ENCODE data around the gene PLEKHM3.

Gene PLEKHM3

GRCh38 chr2:207847098-207847806, 178.1 kb downstream of the PLEKHM3 start:
- no peak for DNase-seq (ENCODE audit: insufficient read length, low spot score)
- TF ChIP-seq POU2F2 (IDR thresholded peaks at IDR 0.05; ENCODE audit: low read depth, low read length), result no peak
- no peak for TF ChIP-seq SPI1 (IDR thresholded peaks at IDR 0.05; ENCODE audit: low read depth, low read length)
- TF ChIP-seq POLR2A (IDR thresholded peaks at IDR 0.05; ENCODE audit: low read depth, low read length), result no peak
- no peak for FAIRE-seq

- TF ChIP-seq POLR2AphosphoS5 (IDR thresholded peaks at IDR 0.05; ENCODE audit: low read depth, low read length) (no peak), SPI1 (IDR thresholded peaks at IDR 0.05; ENCODE audit: low read depth, low read length) (no peak), POLR2A (IDR thresholded peaks at IDR 0.05; ENCODE audit: low read depth, low read length) (no peak), PAX5 (IDR thresholded peaks at IDR 0.05; ENCODE audit: insufficient read depth, low read length, severe bottlenecking) (no peak), TAF1 (IDR thresholded peaks at IDR 0.05; ENCODE audit: low read depth, low read length) (no peak), POU2F2 (IDR thresholded peaks at IDR 0.05; ENCODE audit: low read depth, low read length) (no peak)
- DNase-seq (ENCODE audit: insufficient read length, low spot score), result no peak
- no peak for FAIRE-seq
Observed at GRCh38 chr2:207845202-207845864, 180.0 kb downstream of the PLEKHM3 start.

- TF ChIP-seq PAX5 (IDR thresholded peaks at IDR 0.05; ENCODE audit: insufficient read depth, low read length, severe bottlenecking), result no peak
- no peak for TF ChIP-seq POLR2A (IDR thresholded peaks at IDR 0.05; ENCODE audit: low read depth, low read length)
- no peak for TF ChIP-seq TAF1 (IDR thresholded peaks at IDR 0.05; ENCODE audit: low read depth, low read length)
- no peak for TF ChIP-seq POU2F2 (IDR thresholded peaks at IDR 0.05; ENCODE audit: low read depth, low read length)
- TF ChIP-seq POLR2AphosphoS5 (IDR thresholded peaks at IDR 0.05; ENCODE audit: low read depth, low read length), result no peak
- no peak for TF ChIP-seq SPI1 (IDR thresholded peaks at IDR 0.05; ENCODE audit: low read depth, low read length)
- DNase-seq (ENCODE audit: insufficient read length, low spot score) (no peak), FAIRE-seq (no peak)
Observed at GRCh38 chr2:207844648-207845047, 180.7 kb downstream of the PLEKHM3 start.

GRCh38 chr2:207840101-207840500, 185.2 kb downstream of the PLEKHM3 start:
- DNase-seq (ENCODE audit: insufficient read length, low spot score), result no peak
- FAIRE-seq, result no peak
- TF ChIP-seq PAX5 (IDR thresholded peaks at IDR 0.05; ENCODE audit: insufficient read depth, low read length, severe bottlenecking) (no peak), POLR2A (IDR thresholded peaks at IDR 0.05; ENCODE audit: low read depth, low read length) (no peak), POLR2AphosphoS5 (IDR thresholded peaks at IDR 0.05; ENCODE audit: low read depth, low read length) (no peak), TAF1 (IDR thresholded peaks at IDR 0.05; ENCODE audit: low read depth, low read length) (no peak)

- DNase-seq (ENCODE audit: insufficient read length, low spot score) (no peak), FAIRE-seq (no peak)
- TF ChIP-seq SPI1 (IDR thresholded peaks at IDR 0.05; ENCODE audit: low read depth, low read length), result no peak
- TF ChIP-seq POLR2A (IDR thresholded peaks at IDR 0.05; ENCODE audit: low read depth, low read length), result no peak
- TF ChIP-seq TAF1 (IDR thresholded peaks at IDR 0.05; ENCODE audit: low read depth, low read length), result no peak
- no peak for TF ChIP-seq POU2F2 (IDR thresholded peaks at IDR 0.05; ENCODE audit: low read depth, low read length)
- TF ChIP-seq PAX5 (IDR thresholded peaks at IDR 0.05; ENCODE audit: insufficient read depth, low read length, severe bottlenecking), result no peak
- TF ChIP-seq POLR2AphosphoS5 (IDR thresholded peaks at IDR 0.05; ENCODE audit: low read depth, low read length), result no peak
Observed at GRCh38 chr2:207839575-207839974, 185.8 kb downstream of the PLEKHM3 start.

- TF ChIP-seq POLR2A (IDR thresholded peaks at IDR 0.05; ENCODE audit: low read depth, low read length) (no peak), POU2F2 (IDR thresholded peaks at IDR 0.05; ENCODE audit: low read depth, low read length) (no peak), TAF1 (IDR thresholded peaks at IDR 0.05; ENCODE audit: low read depth, low read length) (no peak), POLR2AphosphoS5 (IDR thresholded peaks at IDR 0.05; ENCODE audit: low read depth, low read length) (no peak), SPI1 (IDR thresholded peaks at IDR 0.05; ENCODE audit: low read depth, low read length) (no peak), PAX5 (IDR thresholded peaks at IDR 0.05; ENCODE audit: insufficient read depth, low read length, severe bottlenecking) (no peak)
- FAIRE-seq, result no peak
Observed at GRCh38 chr2:207839028-207839427, 186.3 kb downstream of the PLEKHM3 start.

GRCh38 chr2:207836521-207837133, 188.7 kb downstream of the PLEKHM3 start:
- FAIRE-seq, result no peak
- TF ChIP-seq POLR2AphosphoS5 (IDR thresholded peaks at IDR 0.05; ENCODE audit: low read depth, low read length) (no peak), PAX5 (IDR thresholded peaks at IDR 0.05; ENCODE audit: insufficient read depth, low read length, severe bottlenecking) (no peak), POLR2A (IDR thresholded peaks at IDR 0.05; ENCODE audit: low read depth, low read length) (no peak), TAF1 (IDR thresholded peaks at IDR 0.05; ENCODE audit: low read depth, low read length) (no peak), SPI1 (IDR thresholded peaks at IDR 0.05; ENCODE audit: low read depth, low read length) (no peak), POU2F2 (IDR thresholded peaks at IDR 0.05; ENCODE audit: low read depth, low read length) (no peak)
- DNase-seq (ENCODE audit: insufficient read length, low spot score), result no peak

More at GRCh38 chr2:207839028-207839427, 186.3 kb downstream of the PLEKHM3 start:
- no peak for DNase-seq (ENCODE audit: insufficient read length, low spot score)

- TF ChIP-seq PAX5 (IDR thresholded peaks at IDR 0.05; ENCODE audit: insufficient read depth, low read length, severe bottlenecking) (no peak), SPI1 (IDR thresholded peaks at IDR 0.05; ENCODE audit: low read depth, low read length) (no peak), TAF1 (IDR thresholded peaks at IDR 0.05; ENCODE audit: low read depth, low read length) (no peak), POLR2AphosphoS5 (IDR thresholded peaks at IDR 0.05; ENCODE audit: low read depth, low read length) (no peak), POU2F2 (IDR thresholded peaks at IDR 0.05; ENCODE audit: low read depth, low read length) (no peak), POLR2A (IDR thresholded peaks at IDR 0.05; ENCODE audit: low read depth, low read length) (no peak)
- no peak for DNase-seq (ENCODE audit: insufficient read length, low spot score)
- FAIRE-seq, result no peak
Observed at GRCh38 chr2:207835805-207836204, 189.5 kb downstream of the PLEKHM3 start.

- TF ChIP-seq POLR2A (IDR thresholded peaks at IDR 0.05; ENCODE audit: low read depth, low read length) (no peak), TAF1 (IDR thresholded peaks at IDR 0.05; ENCODE audit: low read depth, low read length) (no peak)
- FAIRE-seq, result peak; percentile 91
- peak; percentile 50 for DNase-seq (ENCODE audit: insufficient read length, low spot score)
Observed at GRCh38 chr2:207833251-207833751, 192.0 kb downstream of the PLEKHM3 start.

All from GM12891 (cell line).